Adipocyte (in vitro differentiated cells): ENCODE results near the gene PDCD1.

Source experiments
- DNase-seq: peaks from one replicate; pipeline ENCODE4 v3.0.0-alpha.2; 2015; ENCODE audit warnings: low read depth
- H3K27me3 ChIP-seq: replicated peaks from 2 replicates; pipeline ENCODE4 v1.7.0; 2013; ENCODE audit warnings: mild to moderate bottlenecking, low read length, moderate library complexity; ENCODE audit not compliant: control insufficient read depth, insufficient read depth
- H3K36me3 ChIP-seq: 2 replicates; pipeline ENCODE4 v1.7.0; 2013; ENCODE audit warnings: low read length, mild to moderate bottlenecking, moderate library complexity; ENCODE audit not compliant: control insufficient read depth, insufficient read depth, severe bottlenecking
- H3K4me1 ChIP-seq: 2 replicates; pipeline ENCODE4 v1.7.0; 2013; ENCODE audit warnings: mild to moderate bottlenecking, low read length, moderate library complexity; ENCODE audit not compliant: control insufficient read depth, insufficient read depth
- H3K4me3 ChIP-seq: 2 replicates; pipeline ENCODE4 v1.7.0; 2013; ENCODE audit warnings: mild to moderate bottlenecking, low read length, moderate library complexity
- H3K9ac ChIP-seq: 2 replicates; pipeline ENCODE4 v1.7.0; 2013; ENCODE audit warnings: mild to moderate bottlenecking, low read length, moderate library complexity
- H3K9me3 ChIP-seq: 2 replicates; pipeline ENCODE4 v1.7.0; 2013; ENCODE audit warnings: mild to moderate bottlenecking, low read length, moderate library complexity; ENCODE audit not compliant: control insufficient read depth

Gene PDCD1

DNA sequence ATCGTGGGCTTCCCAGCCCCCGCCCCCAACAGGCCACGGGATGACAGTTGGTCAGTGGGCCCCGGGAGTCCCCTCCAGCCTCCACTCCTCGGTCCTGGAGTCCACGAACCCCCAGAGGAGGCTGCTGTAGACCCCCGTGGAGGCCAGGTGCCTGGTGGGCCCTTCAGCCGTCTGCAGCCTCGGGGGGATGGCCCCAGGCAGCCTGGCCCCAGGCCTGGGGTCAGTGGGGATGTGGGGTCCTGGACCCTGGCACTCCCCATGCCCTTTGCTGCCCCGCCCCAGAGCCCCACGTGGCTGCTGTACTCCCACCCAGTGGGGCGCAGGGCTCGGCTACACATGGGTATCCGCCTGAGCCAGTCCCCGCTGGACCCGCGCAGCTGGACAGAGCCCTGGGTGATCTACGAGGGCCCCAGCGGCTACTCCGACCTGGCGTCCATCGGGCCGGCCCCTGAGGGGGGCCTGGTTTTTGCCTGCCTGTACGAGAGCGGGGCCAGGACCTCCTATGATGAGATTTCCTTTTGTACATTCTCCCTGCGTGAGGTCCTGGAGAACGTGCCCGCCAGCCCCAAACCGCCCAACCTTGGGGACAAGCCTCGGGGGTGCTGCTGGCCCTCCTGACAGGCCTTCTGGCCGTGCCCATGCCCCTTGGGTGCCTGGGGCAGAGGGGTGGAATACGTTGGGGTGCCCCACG, 42.1 kb downstream of the PDCD1 start:
- Histone ChIP-seq H3K27me3 (peaks cover 19% of the 10 kb centered on the region), H3K4me3 (no peak overlapping the region), H3K4me1 (no peaks in the 10 kb centered on the region), H3K9me3 (no peaks in the 10 kb centered on the region), H3K9ac (no peak overlapping the region), H3K36me3 (no peaks in the 10 kb centered on the region)
- DNase-seq = no peak

GRCh38 chr2:241815477-241816430, 42.9 kb downstream of the PDCD1 start:
- Histone ChIP-seq H3K4me1 (no peaks in the 10 kb centered on the region), H3K4me3 (no peak overlapping the region), H3K36me3 (no peaks in the 10 kb centered on the region), H3K9me3 (no peaks in the 10 kb centered on the region), H3K9ac (no peak overlapping the region), H3K27me3 (peaks cover 18% of the 10 kb centered on the region)
- no peak for DNase-seq

- H3K36me3 ChIP-seq = no peaks in the 10 kb centered on the region
- DNase-seq = no peak
- no peak overlapping the region for H3K9ac ChIP-seq
- no peaks in the 10 kb centered on the region for H3K4me1 ChIP-seq
- no peaks in the 10 kb centered on the region for H3K9me3 ChIP-seq
- H3K4me3 ChIP-seq = no peak overlapping the region
- H3K27me3 ChIP-seq = peaks cover 18% of the 10 kb centered on the region
Measured at GRCh38 chr2:241814643-241815476, 43.8 kb downstream of the PDCD1 start.

GRCh38 chr2:241814393-241814642, 44.4 kb downstream of the PDCD1 start:
- H3K4me1 ChIP-seq = no peaks in the 10 kb centered on the region
- no peaks in the 10 kb centered on the region for H3K9me3 ChIP-seq
- no peak for DNase-seq

GRCh38 chr2:241813644-241814392, 44.9 kb downstream of the PDCD1 start:
- Histone ChIP-seq H3K4me1 (no peaks in the 10 kb centered on the region), H3K9me3 (no peaks in the 10 kb centered on the region), H3K4me3 (no peak overlapping the region), H3K36me3 (no peaks in the 10 kb centered on the region), H3K9ac (no peak overlapping the region), H3K27me3 (peaks cover 28% of the 10 kb centered on the region)
- no peak for DNase-seq

More at GRCh38 chr2:241814393-241814642, 44.4 kb downstream of the PDCD1 start:
- H3K9ac ChIP-seq = no peak overlapping the region
- peaks cover 23% of the 10 kb centered on the region for H3K27me3 ChIP-seq
- H3K36me3 ChIP-seq = no peaks in the 10 kb centered on the region
- no peak overlapping the region for H3K4me3 ChIP-seq

GRCh38 chr2:241812730-241813643, 45.7 kb downstream of the PDCD1 start:
- Histone ChIP-seq H3K36me3 (no peaks in the 10 kb centered on the region), H3K27me3 (peaks cover 27% of the 10 kb centered on the region), H3K9ac (no peak overlapping the region), H3K4me3 (no peak overlapping the region), H3K4me1 (no peaks in the 10 kb centered on the region), H3K9me3 (no peaks in the 10 kb centered on the region)
- no peak for DNase-seq

DNA sequence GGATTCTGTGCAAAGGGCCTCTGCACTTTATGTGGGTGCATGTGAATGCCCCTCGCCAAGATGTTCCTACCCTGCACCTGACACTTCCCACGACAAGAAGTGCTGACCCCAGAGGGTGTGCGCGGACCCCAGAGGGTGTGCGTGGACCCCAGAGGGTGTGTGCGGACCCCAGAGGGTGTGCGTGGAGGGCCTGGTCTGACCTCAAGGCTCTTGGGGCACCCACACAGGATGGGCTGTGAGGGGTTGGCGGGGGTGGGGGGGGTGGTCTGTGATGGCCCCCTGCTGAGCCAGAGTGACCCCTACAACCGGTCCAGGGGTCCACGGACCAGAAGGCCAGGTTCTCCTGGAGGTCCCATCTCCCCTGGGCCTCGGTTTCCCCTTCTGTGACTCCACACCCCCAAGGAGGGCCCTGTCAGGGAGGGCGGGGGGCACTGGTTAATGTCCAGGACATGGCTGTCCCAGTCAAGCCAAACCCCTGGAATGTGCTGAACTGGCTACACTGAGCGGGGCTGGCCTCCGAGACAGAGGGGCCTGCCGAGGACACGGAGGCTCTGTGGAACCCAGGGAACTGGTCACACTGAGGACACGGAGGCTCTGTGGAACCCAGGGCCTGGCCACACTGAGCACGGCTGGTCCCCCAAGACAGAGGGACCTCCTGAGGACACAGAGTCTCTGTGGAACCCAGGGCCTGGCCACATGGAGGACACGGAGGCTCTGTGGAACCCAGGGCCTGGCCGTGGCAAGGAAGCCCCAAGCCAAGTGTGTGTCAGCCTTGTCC, 46.6 kb downstream of the PDCD1 start:
- Histone ChIP-seq H3K36me3 (no peaks in the 10 kb centered on the region), H3K27me3 (peaks cover 27% of the 10 kb centered on the region), H3K9me3 (no peaks in the 10 kb centered on the region), H3K9ac (no peak overlapping the region), H3K4me3 (no peak overlapping the region), H3K4me1 (no peaks in the 10 kb centered on the region)
- DNase-seq = no peak

DNA sequence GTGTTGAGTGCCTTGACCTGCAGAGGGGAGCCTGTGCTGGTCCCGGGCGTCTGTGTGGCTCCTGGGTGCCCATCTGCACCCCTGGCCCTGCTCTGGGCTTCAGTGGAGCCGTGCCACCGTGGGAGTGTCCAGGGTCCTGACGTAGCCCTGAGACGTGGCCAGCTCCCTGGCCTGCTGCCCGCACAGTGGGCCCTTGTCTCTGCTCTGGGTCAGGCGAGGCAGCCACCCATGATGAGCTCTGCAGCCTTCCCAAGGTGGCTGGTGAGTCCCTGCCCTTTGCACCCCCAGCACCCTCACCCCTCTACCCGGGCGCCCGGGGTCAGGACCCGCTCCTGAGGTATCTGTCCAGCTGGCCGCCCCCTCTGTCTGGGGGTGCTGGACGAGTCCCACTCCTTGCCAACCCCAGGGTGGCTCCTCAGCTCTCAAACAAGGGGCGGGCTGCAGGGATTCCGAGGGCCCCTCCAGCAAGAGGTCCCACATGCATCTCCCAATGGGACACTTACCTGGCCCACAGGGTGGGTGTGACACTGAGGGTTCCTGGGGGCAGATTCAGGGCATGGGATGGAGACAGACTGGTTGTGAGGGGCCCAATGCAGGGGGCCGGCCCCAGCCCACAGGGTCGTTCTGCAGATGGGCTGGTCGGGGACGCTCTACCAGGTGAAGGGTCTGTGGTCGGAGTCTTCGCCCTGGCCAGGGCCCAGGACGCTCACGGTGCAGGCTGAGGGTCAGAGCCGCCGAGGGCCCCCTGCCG, 47.3 kb downstream of the PDCD1 start:
- Histone ChIP-seq H3K9me3 (no peaks in the 10 kb centered on the region), H3K4me3 (no peak overlapping the region), H3K27me3 (peaks cover 27% of the 10 kb centered on the region), H3K9ac (no peak overlapping the region), H3K4me1 (no peaks in the 10 kb centered on the region), H3K36me3 (no peaks in the 10 kb centered on the region)
- DNase-seq = no peak
